Transverse colon (tissue), 4 donors: ENCODE measurements around the gene RPL10. TPM values are rescaled to one million over a fixed set of nuclear protein-coding genes. Genes with fewer than 3 reads are reported as not detected.

Source experiments
- DNase-seq: peaks from one replicate; pipeline ENCODE4 v3.0.0-alpha.2; 2019
- H3K27ac ChIP-seq, 4 donors: fragments of 200-600 bp; sonication (generic); 2 replicates each; pipeline ENCODE4 v1.5.1; 2016 to 2018; ENCODE audit warnings: inconsistent platforms in 4 of 4
- H3K27me3 ChIP-seq: fragments of 200-600 bp; sonication (generic); 2 replicates; pipeline ENCODE4 v1.5.1; 2017; ENCODE audit warnings: inconsistent platforms
- H3K36me3 ChIP-seq, 4 donors: fragments of 200-600 bp; sonication (generic); 2 replicates each; pipeline ENCODE4 v1.5.1; 2017 to 2019; ENCODE audit warnings: inconsistent platforms in 4 of 4
- H3K4me1 ChIP-seq, 4 donors: fragments of 200-600 bp; sonication (generic); 2 replicates each; pipeline ENCODE4 v1.5.1; 2017 to 2020; ENCODE audit warnings: inconsistent platforms in 4 of 4
- H3K4me3 ChIP-seq, 4 donors: fragments of 200-600 bp; sonication (generic); 1 replicate in 1 of 4; 2 replicates in 3 of 4; pipeline versions ENCODE4 v1.5.1 to v1.6.1; 2017 to 2019; ENCODE audit warnings: inconsistent platforms in 4 of 4
- H3K9me3 ChIP-seq, 2 donors: fragments of 200-600 bp; sonication (generic); 2 replicates each; pipeline ENCODE4 v1.5.1; 2017 to 2019; ENCODE audit warnings: inconsistent platforms in 2 of 2
- CTCF ChIP-seq, 5 experiments: fragments of 200-600 bp in 3 of 5; fragments of 450-650 bp in 2 of 5; sonication (generic) in 3 of 5; IDR thresholded peaks; 1 replicate in 2 of 5; 2 replicates in 3 of 5; pipeline ENCODE4 v1.5.1; 2016 to 2017; ENCODE audit warnings: antibody characterized with exemption in 5 of 5, inconsistent platforms in 3 of 5, mild to moderate bottlenecking in 2 of 5, moderate library complexity in 1 of 5
- EP300 ChIP-seq: sonication (generic); formaldehyde crosslinking; IDR thresholded peaks from one replicate; pipeline ENCODE4 v1.6.1; 2017; ENCODE audit warnings: antibody characterized with exemption, low read depth
- POLR2A ChIP-seq: fragments of 450-650 bp; IDR thresholded peaks from one replicate; pipeline ENCODE4 v1.6.1; 2016; ENCODE audit warnings: antibody characterized with exemption, mild to moderate bottlenecking, moderate library complexity
- POLR2AphosphoS5 ChIP-seq, 3 donors: sonication (generic); formaldehyde crosslinking; IDR thresholded peaks; one replicate each; pipeline ENCODE4 v1.6.1; 2016; ENCODE audit warnings: antibody characterized with exemption in 3 of 3
- WGBS, 2 donors: methylation state at CpG; one replicate each; pipeline ENCODE4 v1.1.5; 2018; ENCODE audit warnings: low coverage in 1 of 2; 5-methylcytosine and 5-hydroxymethylcytosine counted together
- in situ Hi-C, 4 donors: fragments of 200-750 bp; cut with MboI; loops; one replicate each; pipeline versions ENCODE4 v1.15.0 to v1.15.1; 2017; ENCODE audit warnings: low sequenced_read_pairs in 3 of 4, low pct_ligation_motif_present in 1 of 4, low pct_unique_long_range_greater_than_20kb in 1 of 4
- intact Hi-C: fragments of 100-400 bp; cut with DNase I; formaldehyde crosslinking; loops from one replicate; pipeline ENCODE4 v1.15.1; 2023; ENCODE audit warnings: low total_unique reads
- total RNA-seq, 4 donors: library from RNA; depleted of rRNA; stranded (reverse); fragments of >200 nt; gene quantifications; one replicate each; pipeline ENCODE4 v1.1.0, GENCODE V29; 2016

The RPL10 gene
- total RNA-seq, 4 donors from 2014 or later: 1,352 to 4,861 (median 3,415) TPM

GRCh38 chrX:154420402-154420756 lies 22.2 kb downstream of the RPL10 start:
- Histone ChIP-seq H3K4me1 (no peaks in the 10 kb centered on the region), H3K4me3 (no peak overlapping the region), H3K27me3 (no peaks in the 10 kb centered on the region), H3K27ac (no peak overlapping the region), H3K36me3 (no peaks in the 10 kb centered on the region), H3K9me3 (no peaks in the 10 kb centered on the region)
- intact Hi-C loops: no loop called here
- DNase-seq: no peak
- no peak for TF ChIP-seq CTCF (IDR thresholded peaks at IDR 0.05)
- TF ChIP-seq POLR2A: no peak
- no peak for TF ChIP-seq POLR2AphosphoS5 (IDR thresholded peaks at IDR 0.05)
- no peak for TF ChIP-seq EP300
- WGBS, 2 donors: 90% methylated on average over 10 of the region's 10 CpGs; no CpG with 5 or more reads in 1 of the 2 donors
- in situ Hi-C loops: loop anchor here in 3 of 4 donors (25.0 kb wide), 1 partner anchor 117 kb away; the partner anchor contains the start of genes G6PD (in 3 of the 3) and IKBKG (in 3 of the 3)

- peaks cover 0 to 15% (median 4%) of the 10 kb centered on the region in 4 donors for H3K4me1 ChIP-seq
- DNase-seq: no peak
- no peak overlapping the region for H3K4me3 ChIP-seq
- H3K27ac ChIP-seq: no peak overlapping the region
- no peaks in the 10 kb centered on the region for H3K9me3 ChIP-seq
- H3K27me3 ChIP-seq: no peaks in the 10 kb centered on the region
- intact Hi-C loops: no loop called here
- H3K36me3 ChIP-seq: no peaks in the 10 kb centered on the region
- TF ChIP-seq POLR2A: no peak
- no peak for TF ChIP-seq CTCF (IDR thresholded peaks at IDR 0.05)
- TF ChIP-seq POLR2AphosphoS5 (IDR thresholded peaks at IDR 0.05): no peak
- TF ChIP-seq EP300: no peak
- in situ Hi-C loops: no loop called here
- 87% methylated on average over 13 of the region's 13 CpGs; no CpG with 5 or more reads in 1 of the 2 donors for WGBS, 2 donors
Observed at GRCh38 chrX:154426916-154427770, 29.0 kb downstream of the RPL10 start.

GRCh38 chrX:154428176-154429171 lies 30.3 kb downstream of the RPL10 start, which contains the start of gene ATP6AP1:
Gene ATP6AP1, plus strand, starts transcription at chrX:154428677. Its CDS starts 16 bp downstream, at chrX:154428693.
- no peak for TF ChIP-seq EP300
- peak; percentile 74 for TF ChIP-seq POLR2A
- no peak for TF ChIP-seq CTCF (IDR thresholded peaks at IDR 0.05)
- TF ChIP-seq POLR2AphosphoS5 (IDR thresholded peaks at IDR 0.05): peak; percentile 73 to 76 (median 75)
- peak; percentile 93 for DNase-seq
- peaks cover 0 to 15% (median 4%) of the 10 kb centered on the region in 4 donors for H3K4me1 ChIP-seq
- no peaks in the 10 kb centered on the region for H3K36me3 ChIP-seq
- WGBS, 2 donors: 47% methylated on average over 83 of the region's 87 CpGs; no CpG with 5 or more reads in 1 of the 2 donors
- H3K27ac ChIP-seq: peak within 1 kb of the TSS; percentile 81 to 89 (median 86)
- no peaks in the 10 kb centered on the region for H3K9me3 ChIP-seq
- peak within 1 kb of the TSS; percentile 55 to 92 (median 74) for H3K4me3 ChIP-seq
- no peaks in the 10 kb centered on the region for H3K27me3 ChIP-seq
- in situ Hi-C loops: no loop called here
- intact Hi-C loops: no loop called here

GRCh38 chrX:154429711-154430110 lies 31.5 kb downstream of the RPL10 start:
- intact Hi-C loops (no loop called here), in situ Hi-C loops (no loop called here)
- TF ChIP-seq POLR2A (no peak), POLR2AphosphoS5 (IDR thresholded peaks at IDR 0.05) (no peak), EP300 (no peak), CTCF (IDR thresholded peaks at IDR 0.05) (no peak)
- 81% methylated on average over 2 of the region's 2 CpGs; no CpG with 5 or more reads in 1 of the 2 donors for WGBS, 2 donors
- Histone ChIP-seq H3K36me3 (no peaks in the 10 kb centered on the region), H3K9me3 (no peaks in the 10 kb centered on the region), H3K27me3 (no peaks in the 10 kb centered on the region), H3K27ac (peak overlapping the region in 1 of 4 donors; percentile 86), H3K4me1 (peaks cover 0 to 15% (median 4%) of the 10 kb centered on the region in 4 donors), H3K4me3 (peak overlapping the region in 1 of 4 donors; percentile 92)
- DNase-seq: no peak
